Neural cell (in vitro differentiated cells): ENCODE data around the gene ATP12A. TPM values are rescaled to one million over a fixed set of nuclear protein-coding genes. Genes with fewer than 3 reads are reported as not detected.

Experiments used
- H2AFZ ChIP-seq: fragments of 200-600, 300-800 bp; sonication (generic), shearing (Covaris generic); 2 replicates; pipeline ENCODE4 v1.6.0; 2014; ENCODE audit warnings: low read depth, mild to moderate bottlenecking, antibody characterized with exemption, low read length, moderate library complexity
- H3F3A ChIP-seq: fragments of 200-600 bp; shearing (Covaris generic); 2 replicates; pipeline ENCODE4 v1.6.1; 2016; ENCODE audit warnings: mild to moderate bottlenecking, moderate library complexity, mixed read lengths, antibody characterized with exemption, low read length; ENCODE audit not compliant: insufficient read depth, poor library complexity, severe bottlenecking
- H3K27ac ChIP-seq: fragments of 200-600, 300-800 bp; sonication (generic), shearing (Covaris generic); 2 replicates; pipeline ENCODE4 v1.5.1; 2014; ENCODE audit warnings: mild to moderate bottlenecking, low read length, moderate library complexity
- H3K27me3 ChIP-seq: fragments of 300-800, 200-600 bp; sonication (generic), shearing (Covaris generic); 2 replicates; pipeline ENCODE4 v1.6.0; 2014; ENCODE audit warnings: mild to moderate bottlenecking, low read depth, low read length, moderate library complexity; ENCODE audit not compliant: insufficient read depth
- H3K36me3 ChIP-seq: fragments of 300-800, 200-600 bp; sonication (generic), shearing (Covaris generic); 2 replicates; pipeline ENCODE4 v1.5.1; 2014; ENCODE audit warnings: mild to moderate bottlenecking, antibody characterized with exemption, low read length, moderate library complexity; ENCODE audit not compliant: insufficient read depth
- H3K4me2 ChIP-seq: fragments of 300-800, 200-600 bp; sonication (generic), shearing (Covaris generic); 2 replicates; pipeline ENCODE4 v1.6.0; 2014; ENCODE audit warnings: mild to moderate bottlenecking, low read length
- H3K4me3 ChIP-seq: fragments of 300-800, 200-600 bp; sonication (generic), shearing (Covaris generic); 2 replicates; pipeline ENCODE4 v1.5.1; 2014; ENCODE audit warnings: mild to moderate bottlenecking, low read length, moderate library complexity
- H3K79me2 ChIP-seq: fragments of 200-600 bp; shearing (Covaris generic); replicated peaks from 2 replicates; pipeline ENCODE4 v1.6.0; 2014; ENCODE audit warnings: mild to moderate bottlenecking, low read length, moderate library complexity; ENCODE audit not compliant: insufficient read depth
- H3K9ac ChIP-seq: fragments of 300-800, 200-600 bp; sonication (generic), shearing (Covaris generic); 2 replicates; pipeline ENCODE4 v1.6.1; 2016; ENCODE audit warnings: mild to moderate bottlenecking, low read length, mixed read lengths
- H3K9me2 ChIP-seq: fragments of 200-600 bp; shearing (Covaris generic); 2 replicates; pipeline ENCODE4 v1.6.1; 2016; ENCODE audit warnings: mild to moderate bottlenecking, low read length, mixed read lengths; ENCODE audit not compliant: insufficient read depth
- H3K9me3 ChIP-seq: fragments of 200-600, 300-800 bp; sonication (generic), shearing (Covaris generic); 2 replicates; pipeline ENCODE4 v1.6.1; 2016; ENCODE audit warnings: mild to moderate bottlenecking, mixed run types, low read length, moderate library complexity, mixed read lengths
- H4K20me1 ChIP-seq: fragments of 200-600 bp; shearing (Covaris generic); 2 replicates; pipeline ENCODE4 v1.6.1; 2016; ENCODE audit warnings: mild to moderate bottlenecking, mixed run types; ENCODE audit not compliant: insufficient read depth
- EP300 ChIP-seq: fragments of 450-650 bp; conservative IDR thresholded peaks from 2 replicates; pipeline ENCODE4 v1.6.1; 2014; ENCODE audit warnings: antibody characterized with exemption, mild to moderate bottlenecking, moderate library complexity; ENCODE audit not compliant: poor library complexity, severe bottlenecking
- EZH2 ChIP-seq: fragments of 200-600, 300-800 bp; shearing (Covaris generic), sonication (generic); IDR thresholded peaks from 2 replicates; pipeline ENCODE4 v1.6.1; 2014; ENCODE audit warnings: antibody characterized with exemption, low read length, borderline replicate concordance, mild to moderate bottlenecking; ENCODE audit not compliant: insufficient read depth, poor library complexity, severe bottlenecking
- MXI1 ChIP-seq: fragments of 450-650 bp; conservative IDR thresholded peaks from 2 replicates; pipeline ENCODE4 v1.6.1; 2014; ENCODE audit warnings: antibody characterized with exemption, mild to moderate bottlenecking; ENCODE audit not compliant: poor library complexity, severe bottlenecking
- POLR2AphosphoS5 ChIP-seq: IDR thresholded peaks from 2 replicates; pipeline ENCODE4 v1.6.1; 2012
- RAD21 ChIP-seq: fragments of 450-650 bp; conservative IDR thresholded peaks from 2 replicates; pipeline ENCODE4 v1.6.1; 2014; ENCODE audit warnings: antibody characterized with exemption, mild to moderate bottlenecking, moderate library complexity
- SMC3 ChIP-seq: fragments of 450-650 bp; conservative IDR thresholded peaks from 2 replicates; pipeline ENCODE4 v1.6.1; 2014; ENCODE audit warnings: antibody characterized with exemption, mild to moderate bottlenecking, moderate library complexity; ENCODE audit not compliant: poor library complexity
- TAF1 ChIP-seq: IDR thresholded peaks from 2 replicates; pipeline ENCODE4 v1.6.1; 2012; ENCODE audit warnings: low read depth
- polyA plus RNA-seq: library from polyadenylated mRNA; depleted of rRNA; stranded (reverse); fragments of >200 nt; gene quantifications from 2 replicates; pipeline ENCODE4 v1.2.3, GENCODE V29; 2014
- TF ChIP-seq, protein P1 (sequence below): IDR thresholded peaks from 2 replicates; pipeline ENCODE4 v1.6.1; 2012; ENCODE audit warnings: borderline replicate concordance
- TF ChIP-seq, protein P2 (sequence below): fragments of 450-650 bp; IDR thresholded peaks from 2 replicates; pipeline ENCODE4 v1.5.1; 2014; ENCODE audit warnings: antibody characterized with exemption, mild to moderate bottlenecking, moderate library complexity; ENCODE audit not compliant: poor library complexity, severe bottlenecking

The ATP12A gene
- polyA plus RNA-seq, 1 donor from 2014 or later = not detected

DNA sequence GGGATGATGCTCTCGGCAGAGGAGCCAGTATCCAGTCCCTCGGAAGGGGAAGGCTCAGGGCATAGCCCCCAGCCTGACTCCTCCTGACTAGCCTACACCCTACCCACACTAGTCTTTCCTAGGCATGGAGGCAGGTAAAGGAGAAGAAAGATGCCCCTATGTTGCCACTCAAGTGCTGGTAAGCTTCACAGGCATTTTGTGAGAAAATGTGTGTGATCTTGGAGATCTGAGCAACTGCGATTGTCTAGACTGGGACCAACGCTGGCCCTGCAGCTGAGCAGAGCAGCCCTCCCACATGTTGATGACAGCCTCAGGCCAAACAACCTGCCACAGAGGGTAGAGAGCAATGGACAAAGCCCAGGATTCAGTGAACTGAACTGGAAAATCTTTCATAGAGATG, 11.7 kb upstream of the ATP12A start:
- H3K27me3 ChIP-seq = no peaks in the 10 kb centered on the region
- H3K9ac ChIP-seq = no peak overlapping the region
- no peaks in the 10 kb centered on the region for H3K9me3 ChIP-seq
- no peaks in the 10 kb centered on the region for H3F3A ChIP-seq
- no peak overlapping the region for H3K4me3 ChIP-seq
- H3K27ac ChIP-seq = no peak overlapping the region
- no peak overlapping the region for H2AFZ ChIP-seq
- H3K4me2 ChIP-seq = no peak overlapping the region
- H3K79me2 ChIP-seq = no peaks in the 10 kb centered on the region
- no peaks in the 10 kb centered on the region for H4K20me1 ChIP-seq
- TF ChIP-seq SMC3 (no peak), EZH2 (no peak), EP300 (no peak), TAF1 (no peak), MXI1 (no peak), POLR2AphosphoS5 (no peak), RAD21 (no peak)
- TF ChIP-seq, protein P1, sequence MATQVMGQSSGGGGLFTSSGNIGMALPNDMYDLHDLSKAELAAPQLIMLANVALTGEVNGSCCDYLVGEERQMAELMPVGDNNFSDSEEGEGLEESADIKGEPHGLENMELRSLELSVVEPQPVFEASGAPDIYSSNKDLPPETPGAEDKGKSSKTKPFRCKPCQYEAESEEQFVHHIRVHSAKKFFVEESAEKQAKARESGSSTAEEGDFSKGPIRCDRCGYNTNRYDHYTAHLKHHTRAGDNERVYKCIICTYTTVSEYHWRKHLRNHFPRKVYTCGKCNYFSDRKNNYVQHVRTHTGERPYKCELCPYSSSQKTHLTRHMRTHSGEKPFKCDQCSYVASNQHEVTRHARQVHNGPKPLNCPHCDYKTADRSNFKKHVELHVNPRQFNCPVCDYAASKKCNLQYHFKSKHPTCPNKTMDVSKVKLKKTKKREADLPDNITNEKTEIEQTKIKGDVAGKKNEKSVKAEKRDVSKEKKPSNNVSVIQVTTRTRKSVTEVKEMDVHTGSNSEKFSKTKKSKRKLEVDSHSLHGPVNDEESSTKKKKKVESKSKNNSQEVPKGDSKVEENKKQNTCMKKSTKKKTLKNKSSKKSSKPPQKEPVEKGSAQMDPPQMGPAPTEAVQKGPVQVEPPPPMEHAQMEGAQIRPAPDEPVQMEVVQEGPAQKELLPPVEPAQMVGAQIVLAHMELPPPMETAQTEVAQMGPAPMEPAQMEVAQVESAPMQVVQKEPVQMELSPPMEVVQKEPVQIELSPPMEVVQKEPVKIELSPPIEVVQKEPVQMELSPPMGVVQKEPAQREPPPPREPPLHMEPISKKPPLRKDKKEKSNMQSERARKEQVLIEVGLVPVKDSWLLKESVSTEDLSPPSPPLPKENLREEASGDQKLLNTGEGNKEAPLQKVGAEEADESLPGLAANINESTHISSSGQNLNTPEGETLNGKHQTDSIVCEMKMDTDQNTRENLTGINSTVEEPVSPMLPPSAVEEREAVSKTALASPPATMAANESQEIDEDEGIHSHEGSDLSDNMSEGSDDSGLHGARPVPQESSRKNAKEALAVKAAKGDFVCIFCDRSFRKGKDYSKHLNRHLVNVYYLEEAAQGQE = no peak
- TF ChIP-seq, protein P2, sequence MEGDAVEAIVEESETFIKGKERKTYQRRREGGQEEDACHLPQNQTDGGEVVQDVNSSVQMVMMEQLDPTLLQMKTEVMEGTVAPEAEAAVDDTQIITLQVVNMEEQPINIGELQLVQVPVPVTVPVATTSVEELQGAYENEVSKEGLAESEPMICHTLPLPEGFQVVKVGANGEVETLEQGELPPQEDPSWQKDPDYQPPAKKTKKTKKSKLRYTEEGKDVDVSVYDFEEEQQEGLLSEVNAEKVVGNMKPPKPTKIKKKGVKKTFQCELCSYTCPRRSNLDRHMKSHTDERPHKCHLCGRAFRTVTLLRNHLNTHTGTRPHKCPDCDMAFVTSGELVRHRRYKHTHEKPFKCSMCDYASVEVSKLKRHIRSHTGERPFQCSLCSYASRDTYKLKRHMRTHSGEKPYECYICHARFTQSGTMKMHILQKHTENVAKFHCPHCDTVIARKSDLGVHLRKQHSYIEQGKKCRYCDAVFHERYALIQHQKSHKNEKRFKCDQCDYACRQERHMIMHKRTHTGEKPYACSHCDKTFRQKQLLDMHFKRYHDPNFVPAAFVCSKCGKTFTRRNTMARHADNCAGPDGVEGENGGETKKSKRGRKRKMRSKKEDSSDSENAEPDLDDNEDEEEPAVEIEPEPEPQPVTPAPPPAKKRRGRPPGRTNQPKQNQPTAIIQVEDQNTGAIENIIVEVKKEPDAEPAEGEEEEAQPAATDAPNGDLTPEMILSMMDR = no peak
- H3K9me2 ChIP-seq = no peaks in the 10 kb centered on the region
- no peaks in the 10 kb centered on the region for H3K36me3 ChIP-seq

- H3K4me2 ChIP-seq = no peak overlapping the region
- H3K27ac ChIP-seq = no peak overlapping the region
- H3F3A ChIP-seq = no peaks in the 10 kb centered on the region
- H3K4me3 ChIP-seq = no peak overlapping the region
- H3K9ac ChIP-seq = no peak overlapping the region
- no peaks in the 10 kb centered on the region for H3K9me2 ChIP-seq
- no peaks in the 10 kb centered on the region for H3K36me3 ChIP-seq
- no peak overlapping the region for H2AFZ ChIP-seq
- TF ChIP-seq SMC3 = no peak
- TF ChIP-seq, protein P2 = no peak
- no peak for TF ChIP-seq EZH2
- no peak for TF ChIP-seq POLR2AphosphoS5
- TF ChIP-seq, protein P1 = no peak
- TF ChIP-seq TAF1 = no peak
- no peak for TF ChIP-seq MXI1
- no peak for TF ChIP-seq RAD21
- TF ChIP-seq EP300 = no peak
- H3K79me2 ChIP-seq = no peaks in the 10 kb centered on the region
- H3K27me3 ChIP-seq = no peaks in the 10 kb centered on the region
- no peaks in the 10 kb centered on the region for H3K9me3 ChIP-seq
- H4K20me1 ChIP-seq = no peaks in the 10 kb centered on the region
These were observed 11.1 kb upstream of the ATP12A start for GRCh38 chr13:24668955-24669582.
